ENCODE results near the gene CCDC150. TPM values are rescaled to one million over a fixed set of nuclear protein-coding genes. Genes with fewer than 3 reads are reported as not detected.

Gene CCDC150
- total and polyA plus RNA-seq, 2 of the 8 experiments (the other 6 are each of a cell fraction or from before 2014, with no cell fraction given): 8.3 to 31.9 TPM

DNA sequence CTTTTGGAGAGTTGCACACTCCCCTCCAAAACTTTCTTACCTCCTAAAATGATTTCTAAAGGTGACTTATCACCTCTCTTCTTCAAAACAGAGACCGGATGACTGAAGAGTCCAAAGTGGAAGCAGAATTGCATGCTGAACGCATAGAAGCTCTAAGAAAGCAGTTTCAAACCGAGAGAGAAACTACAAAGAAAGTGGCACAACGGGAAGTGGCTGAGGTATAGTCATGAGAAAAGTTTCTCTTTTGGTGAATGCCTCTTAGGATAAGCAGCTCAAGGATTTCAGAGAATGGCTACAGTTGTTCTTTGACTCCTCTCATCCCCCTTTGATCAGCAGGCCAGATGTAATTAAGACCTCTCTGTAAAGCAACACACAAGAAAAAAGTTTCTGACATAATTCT is 86.4 kb downstream of the CCDC150 start:
- H3K27me3 ChIP-seq (replicated peaks in 1 of 4; ENCODE audit: control insufficient read depth in 3 of 4, extremely low read depth in 1 of 4, insufficient read depth in 3 of 4, low read length in 3 of 4): no peaks in the 10 kb centered on the region
- ChIA-PET CTCF (ENCODE audit: partially characterized antibody) (interaction anchor here (1.1 kb wide), 2 partner anchors 10 to 15 kb away, joined by 3 read pairs; no protein-coding TSS in a partner anchor), POLR2A (ENCODE audit: partially characterized antibody) (no interaction called here)
- no peak overlapping the region for H2BK20ac ChIP-seq (ENCODE audit: low read length)
- H4K5ac ChIP-seq (ENCODE audit: insufficient read length, low read depth, low read length): no peak overlapping the region
- no peak overlapping the region for H2BK5ac ChIP-seq (ENCODE audit: low read depth, low read length)
- no peaks in the 10 kb centered on the region for H3K23me2 ChIP-seq (ENCODE audit: low read depth, low read length)
- H3K36me3 ChIP-seq (ENCODE audit: control insufficient read depth in 2 of 4, insufficient read depth in 4 of 4, low read length in 3 of 4): peaks cover 5 to 70% (median 41%) of the 10 kb centered on the region in 4 experiments
- H3K27ac ChIP-seq (ENCODE audit: low read depth, low read length): no peak overlapping the region
- no peak overlapping the region for H3K18ac ChIP-seq (ENCODE audit: extremely low read depth, low read length)
- no peak overlapping the region for H3K4ac ChIP-seq (replicated peaks; ENCODE audit: insufficient read length, low read depth, low read length)
- H3K9me3 ChIP-seq (ENCODE audit: insufficient read depth in 2 of 2, low read depth in 1 of 2, low read length in 1 of 2): no peaks in the 10 kb centered on the region
- WGBS, 2 experiments (ENCODE audit: extremely low coverage in 1 of 2, insufficient coverage in 1 of 2, insufficient read length in 1 of 2, insufficient replicate concordance in 2 of 2, low coverage in 1 of 2, low lambda C conversion rate in 2 of 2, missing lambda C conversion rate in 1 of 2): 88% methylated on average over 4 of the region's 4 CpGs; no CpG with 5 or more reads in 1 of the 2 experiments
- H3K4me2 ChIP-seq (ENCODE audit: insufficient read depth in 1 of 2, low read depth in 2 of 2, low read length in 2 of 2): no peak overlapping the region
- DNase-seq (ENCODE audit: low read depth in 1 of 2, low spot score in 2 of 2): no peak
- H3K79me2 ChIP-seq (ENCODE audit: control insufficient read depth in 1 of 2, insufficient read depth in 2 of 2, low read length in 2 of 2): no peaks in the 10 kb centered on the region
- no peak overlapping the region for H4K91ac ChIP-seq (replicated peaks; ENCODE audit: insufficient read length, low read length)
- no peak overlapping the region for H3K9ac ChIP-seq (replicated peaks in 1 of 4; ENCODE audit: extremely low read depth in 1 of 4, low read depth in 3 of 4, low read length in 3 of 4)
- no peaks in the 10 kb centered on the region for H3K79me1 ChIP-seq (ENCODE audit: low read depth, low read length)
- H2BK12ac ChIP-seq (ENCODE audit: low read depth, low read length): no peak overlapping the region
- FAIRE-seq: no peak
- no peak overlapping the region for H3K14ac ChIP-seq (ENCODE audit: insufficient read length)
- no peaks in the 10 kb centered on the region for H3K4me1 ChIP-seq (replicated peaks in 1 of 4; ENCODE audit: control insufficient read depth in 3 of 4, insufficient read depth in 4 of 4, low read length in 3 of 4)
- no peak overlapping the region for H3K4me3 ChIP-seq (ENCODE audit: extremely low read depth in 1 of 4, insufficient read depth in 2 of 4, low read depth in 3 of 4, low read length in 4 of 4)
- no peak overlapping the region for H3K23ac ChIP-seq (ENCODE audit: insufficient read length)
- no peak overlapping the region for H2AK5ac ChIP-seq (ENCODE audit: low read depth, low read length)
- H2BK15ac ChIP-seq (ENCODE audit: low read length): no peak overlapping the region
- H2AFZ ChIP-seq (ENCODE audit: low read length): no peak overlapping the region
- H4K8ac ChIP-seq (ENCODE audit: extremely low read depth, insufficient read depth, low read length): no peak overlapping the region
- H2BK120ac ChIP-seq (replicated peaks; ENCODE audit: low read depth, low read length): no peak overlapping the region
- no peaks in the 10 kb centered on the region for H4K20me1 ChIP-seq (replicated peaks in 1 of 2; ENCODE audit: control insufficient read depth in 1 of 2, insufficient read depth in 2 of 2, low read length in 2 of 2)
- no peak overlapping the region for H3K56ac ChIP-seq (replicated peaks; ENCODE audit: insufficient read length, low read depth, low read length)
- no peak for TF ChIP-seq CEBPB (IDR thresholded peaks at IDR 0.05; ENCODE audit: low read depth, low read length)
- TF ChIP-seq KDM4A (IDR thresholded peaks at IDR 0.05; ENCODE audit: low read depth, low read length, severe bottlenecking): no peak
- TF ChIP-seq PHF8 (conservative IDR thresholded peaks at IDR 0.05; ENCODE audit: low read depth, low read length): no peak
